Raji (cell line): ENCODE data around the gene ANP32B.

Experiments used
- POLR2A ChIP-seq: IDR thresholded peaks from 2 replicates; pipeline ENCODE4 v1.6.1; 2011; ENCODE audit warnings: low read depth, low read length, control low read depth; ENCODE audit not compliant: insufficient read depth

ANP32B gene

GRCh38 chr9:98057138-98057799 lies 74.1 kb downstream of the ANP32B start:
- no peak for TF ChIP-seq POLR2A

DNA sequence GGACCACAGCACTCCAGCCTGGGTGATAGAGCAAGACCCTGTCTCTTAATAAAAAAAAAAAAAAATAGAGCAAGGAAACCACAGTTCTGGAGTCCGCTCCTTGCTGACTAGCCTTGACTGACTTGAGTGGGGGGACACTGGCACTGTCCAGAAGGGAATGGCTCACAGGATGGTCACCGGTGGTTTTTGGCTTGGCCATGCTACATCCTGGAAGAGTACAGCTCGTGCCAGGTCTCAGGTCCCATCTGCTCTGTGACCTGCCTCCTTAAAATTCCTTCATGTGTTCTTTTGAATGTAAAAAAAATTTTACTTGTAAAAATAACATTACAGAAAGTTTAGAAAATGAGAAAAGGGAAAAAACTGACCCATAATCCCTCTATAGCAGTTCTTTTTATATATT lies 79.0 kb downstream of the ANP32B start:
- no peak for TF ChIP-seq POLR2A

- no peak for TF ChIP-seq POLR2A
Measured at GRCh38 chr9:98064623-98065392, 81.7 kb downstream of the ANP32B start.
